Subcutaneous abdominal adipose tissue (tissue), 5 donors: Measurements from ENCODE around the gene TXLNG.
A peak's percentile ranks its signal among the peaks of the same experiment; 100 is the strongest.
"Not testable (repeated sequence)": the region's sequence is repeated elsewhere in the genome, so short reads cannot be mapped to it uniquely, and the experiment has no call there.

ENCODE experiments used
- H3K27ac ChIP-seq: one replicate; pipeline ENCODE4 v1.7.0; 2013; ENCODE audit warnings: low read depth, mild to moderate bottlenecking, inconsistent platforms, low read length, moderate library complexity
- H3K27me3 ChIP-seq, 5 donors: one replicate each; pipeline ENCODE4 v1.7.0; 2013; ENCODE audit warnings: low read length in 5 of 5, inconsistent platforms in 1 of 5; ENCODE audit not compliant: control insufficient read depth in 5 of 5, insufficient read depth in 4 of 5
- H3K36me3 ChIP-seq, 5 donors: one replicate each; pipeline ENCODE4 v1.7.0; 2013; ENCODE audit warnings: low read length in 5 of 5; ENCODE audit not compliant: control insufficient read depth in 5 of 5, insufficient read depth in 5 of 5
- H3K4me1 ChIP-seq, 5 donors: one replicate each; pipeline ENCODE4 v1.7.0; 2013; ENCODE audit warnings: low read length in 5 of 5, mild to moderate bottlenecking in 3 of 5, moderate library complexity in 1 of 5; ENCODE audit not compliant: control insufficient read depth in 5 of 5, insufficient read depth in 5 of 5
- H3K4me3 ChIP-seq, 5 donors: one replicate each; pipeline ENCODE4 v1.7.0; 2013; ENCODE audit warnings: low read length in 5 of 5, low read depth in 1 of 5
- H3K9ac ChIP-seq, 5 donors: one replicate each; pipeline ENCODE4 v1.7.0; 2013; ENCODE audit warnings: low read length in 5 of 5, mild to moderate bottlenecking in 4 of 5, moderate library complexity in 3 of 5
- H3K9me3 ChIP-seq, 5 donors: one replicate each; pipeline ENCODE4 v1.7.0; 2013; ENCODE audit warnings: low read length in 5 of 5; ENCODE audit not compliant: control insufficient read depth in 5 of 5
- donor health status: healthy.
- donor health status: healthy.
- donor health status: healthy.
- donor health status: healthy.
- donor health status: healthy.

The TXLNG gene

DNA sequence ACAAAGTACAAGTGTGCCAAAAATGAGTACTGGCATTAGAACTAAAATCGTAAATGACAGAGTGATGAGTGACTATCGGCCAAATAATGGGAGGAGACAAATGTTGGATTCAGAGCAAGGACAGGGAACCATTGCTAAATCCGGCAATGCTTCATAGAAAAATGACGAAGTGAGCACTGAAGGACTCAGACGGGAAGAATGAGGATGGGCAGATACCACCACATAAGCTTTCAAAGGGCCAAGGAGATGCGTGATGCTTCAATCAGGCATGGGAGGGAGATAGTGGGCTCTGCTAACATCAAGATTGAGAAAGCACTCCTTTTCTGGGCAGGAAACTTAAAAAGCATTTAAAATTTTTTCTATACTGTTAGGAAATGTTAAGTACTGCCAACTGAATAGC lies 62.3 kb downstream of the TXLNG start:
- Histone ChIP-seq H3K4me1 (no peaks in the 10 kb centered on the region), H3K36me3 (peaks cover 27 to 44% (median 38%) of the 10 kb centered on the region in 5 donors), H3K4me3 (no peak overlapping the region), H3K9ac (no peak overlapping the region), H3K27ac (no peak overlapping the region), H3K27me3 (peaks cover 0 to 2% (median 0%) of the 10 kb centered on the region in 5 donors), H3K9me3 (no peaks in the 10 kb centered on the region)

DNA sequence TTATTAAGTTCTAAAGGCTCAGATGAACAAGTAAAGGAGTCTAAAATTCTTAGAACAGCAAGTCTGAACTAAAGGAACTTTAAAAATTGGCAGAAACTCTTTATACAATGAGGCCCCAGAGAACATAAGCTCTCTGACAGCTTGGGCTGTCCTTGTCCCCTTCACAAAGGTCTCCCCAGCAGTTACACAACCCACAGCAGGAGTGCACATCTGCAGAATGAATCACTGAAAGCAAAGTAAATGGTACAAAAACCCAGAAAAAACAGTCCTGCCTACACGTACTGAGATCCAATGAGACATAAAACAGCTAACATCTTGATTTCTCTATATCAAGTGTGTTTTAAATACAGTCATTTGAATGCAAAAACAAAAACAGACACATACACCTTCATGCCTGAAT lies 65.2 kb downstream of the TXLNG start:
- Histone ChIP-seq H3K4me1 (no peaks in the 10 kb centered on the region), H3K9ac (no peak overlapping the region), H3K27ac (no peak overlapping the region), H3K9me3 (no peaks in the 10 kb centered on the region), H3K4me3 (no peak overlapping the region), H3K36me3 (peaks cover 11 to 36% (median 13%) of the 10 kb centered on the region in 5 donors), H3K27me3 (peaks cover 0 to 3% (median 0%) of the 10 kb centered on the region in 5 donors)

DNA sequence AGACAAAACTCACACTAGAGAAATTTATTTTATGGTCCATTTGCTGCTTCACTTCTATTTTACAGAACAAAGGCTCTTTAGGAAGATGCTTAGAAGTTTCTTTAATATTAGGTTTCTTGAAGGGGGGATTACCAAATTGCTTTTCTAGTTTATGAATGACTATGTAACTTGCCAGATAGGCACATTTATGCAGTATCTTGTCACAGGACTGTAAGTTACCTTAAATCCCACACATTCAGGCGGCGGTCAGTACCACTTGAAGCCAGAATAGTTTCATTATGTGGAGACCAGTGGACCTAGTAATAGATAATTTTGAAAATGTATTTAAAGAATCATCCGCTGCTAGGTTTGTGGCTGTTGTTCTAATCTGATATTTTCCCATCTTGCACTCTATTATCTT lies 65.6 kb downstream of the TXLNG start:
- Histone ChIP-seq H3K27me3 (peaks cover 0 to 3% (median 0%) of the 10 kb centered on the region in 5 donors), H3K27ac (no peak overlapping the region), H3K4me1 (no peaks in the 10 kb centered on the region), H3K9ac (no peak overlapping the region), H3K4me3 (no peak overlapping the region), H3K36me3 (peaks cover 10 to 37% (median 17%) of the 10 kb centered on the region in 5 donors), H3K9me3 (peaks cover 0 to 1% (median 0%) of the 10 kb centered on the region in 5 donors)

GRCh38 chrX:16852617-16853179 lies 66.4 kb downstream of the TXLNG start:
- H3K36me3 ChIP-seq = peaks cover 14 to 43% (median 24%) of the 10 kb centered on the region in 5 donors
- H3K27ac ChIP-seq = no peak overlapping the region
- peaks cover 0 to 3% (median 0%) of the 10 kb centered on the region in 5 donors for H3K9me3 ChIP-seq
- no peak overlapping the region for H3K4me3 ChIP-seq
- no peak overlapping the region for H3K9ac ChIP-seq
- no peaks in the 10 kb centered on the region for H3K4me1 ChIP-seq
- peaks cover 0 to 3% (median 0%) of the 10 kb centered on the region in 5 donors for H3K27me3 ChIP-seq

- H3K27ac ChIP-seq = no peak overlapping the region
- no peaks in the 10 kb centered on the region for H3K4me1 ChIP-seq
- H3K27me3 ChIP-seq = peaks cover 0 to 3% (median 0%) of the 10 kb centered on the region in 5 donors
- peaks cover 17 to 42% (median 22%) of the 10 kb centered on the region in 5 donors for H3K36me3 ChIP-seq
- H3K9me3 ChIP-seq = peaks cover 0 to 3% (median 0%) of the 10 kb centered on the region in 5 donors
- no peak overlapping the region for H3K9ac ChIP-seq
- H3K4me3 ChIP-seq = no peak overlapping the region
Observed at GRCh38 chrX:16853537-16853936, 67.3 kb downstream of the TXLNG start.

GRCh38 chrX:16855363-16856075 lies 69.3 kb downstream of the TXLNG start:
- Histone ChIP-seq H3K36me3 (peaks cover 12 to 39% (median 22%) of the 10 kb centered on the region in 5 donors), H3K4me1 (no peaks in the 10 kb centered on the region), H3K27me3 (peaks cover 0 to 3% (median 0%) of the 10 kb centered on the region in 5 donors), H3K27ac (no peak overlapping the region), H3K9ac (no peak overlapping the region), H3K4me3 (no peak overlapping the region), H3K9me3 (peaks cover 0 to 3% (median 0%) of the 10 kb centered on the region in 5 donors)

GRCh38 chrX:16856076-16856404 lies 69.8 kb downstream of the TXLNG start:
- peaks cover 12 to 40% (median 22%) of the 10 kb centered on the region in 5 donors for H3K36me3 ChIP-seq
- not testable (repeated sequence) for H3K4me1 ChIP-seq, H3K9me3 ChIP-seq, H3K27ac ChIP-seq, H3K9ac ChIP-seq, H3K27me3 ChIP-seq, H3K4me3 ChIP-seq

DNA sequence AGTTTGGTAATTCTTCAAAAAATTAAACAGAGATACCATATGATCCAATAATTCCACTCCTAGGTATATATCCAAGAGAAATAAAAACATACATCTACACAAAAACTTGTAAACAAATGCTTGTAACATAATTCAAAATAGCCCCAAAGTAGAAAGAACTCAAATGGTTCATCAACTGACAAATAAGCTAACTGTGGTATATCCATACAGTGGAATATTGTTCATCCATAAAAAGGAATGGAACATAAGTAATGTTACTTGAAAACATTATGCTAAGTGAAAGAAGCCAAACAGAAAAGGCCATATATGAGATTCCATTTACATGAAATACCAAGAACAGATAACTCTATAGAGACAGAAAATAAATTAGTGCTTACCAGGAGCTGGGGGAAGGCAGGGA lies 70.5 kb downstream of the TXLNG start:
- H3K9me3 ChIP-seq = peaks cover 0 to 3% (median 0%) of the 10 kb centered on the region in 5 donors
- H3K9ac ChIP-seq = no peak overlapping the region
- peaks cover 0 to 3% (median 1%) of the 10 kb centered on the region in 5 donors for H3K27me3 ChIP-seq
- no peaks in the 10 kb centered on the region for H3K4me1 ChIP-seq
- H3K27ac ChIP-seq = no peak overlapping the region
- peaks cover 18 to 42% (median 24%) of the 10 kb centered on the region in 5 donors for H3K36me3 ChIP-seq
- no peak overlapping the region for H3K4me3 ChIP-seq

DNA sequence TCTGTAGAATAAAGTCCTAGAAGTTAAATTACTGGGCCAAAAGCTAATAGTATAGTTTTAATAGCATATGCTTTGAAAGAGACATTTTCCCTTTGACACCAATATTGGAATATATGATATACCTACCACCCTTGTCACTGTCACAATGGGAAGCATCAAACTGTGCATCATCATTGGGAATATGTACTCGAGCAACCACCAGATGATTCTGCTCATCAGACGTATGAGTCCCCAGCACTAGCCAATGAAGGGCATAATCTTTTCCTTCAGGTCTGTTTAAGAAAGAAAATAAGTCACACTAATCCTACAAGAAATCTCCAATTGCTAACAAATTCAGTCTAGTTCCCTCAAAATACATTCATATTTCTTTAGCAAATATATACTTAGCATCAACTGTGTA lies 76.6 kb downstream of the TXLNG start:
- Histone ChIP-seq H3K36me3 (peaks cover 4 to 14% (median 10%) of the 10 kb centered on the region in 5 donors), H3K9ac (no peak overlapping the region), H3K27ac (no peak overlapping the region), H3K4me3 (no peak overlapping the region), H3K9me3 (no peaks in the 10 kb centered on the region), H3K4me1 (peaks cover 0 to 2% (median 0%) of the 10 kb centered on the region in 5 donors), H3K27me3 (peaks cover 0 to 6% (median 3%) of the 10 kb centered on the region in 5 donors)

GRCh38 chrX:16867947-16868346 lies 81.7 kb downstream of the TXLNG start:
- peaks cover 0 to 8% (median 0%) of the 10 kb centered on the region in 5 donors for H3K27me3 ChIP-seq
- H3K36me3 ChIP-seq = peaks cover 0 to under 1% (median 0%) of the 10 kb centered on the region in 5 donors
- H3K27ac ChIP-seq = no peak overlapping the region
- H3K4me1 ChIP-seq = peaks cover 6 to 35% (median 28%) of the 10 kb centered on the region in 5 donors
- H3K9ac ChIP-seq = no peak overlapping the region
- no peaks in the 10 kb centered on the region for H3K9me3 ChIP-seq
- peak overlapping the region in 1 of 5 donors; percentile 29 for H3K4me3 ChIP-seq
